ENCODE data around the gene DENND4B. TPM values are rescaled to one million over a fixed set of nuclear protein-coding genes. Genes with fewer than 3 reads are reported as not detected.

DENND4B gene
- total and polyA plus RNA-seq, 9 of the 15 experiments (the other 6 are each of a cell fraction or from before 2014, with no cell fraction given): 9.5 to 80.5 (median 23.1) TPM

DNA sequence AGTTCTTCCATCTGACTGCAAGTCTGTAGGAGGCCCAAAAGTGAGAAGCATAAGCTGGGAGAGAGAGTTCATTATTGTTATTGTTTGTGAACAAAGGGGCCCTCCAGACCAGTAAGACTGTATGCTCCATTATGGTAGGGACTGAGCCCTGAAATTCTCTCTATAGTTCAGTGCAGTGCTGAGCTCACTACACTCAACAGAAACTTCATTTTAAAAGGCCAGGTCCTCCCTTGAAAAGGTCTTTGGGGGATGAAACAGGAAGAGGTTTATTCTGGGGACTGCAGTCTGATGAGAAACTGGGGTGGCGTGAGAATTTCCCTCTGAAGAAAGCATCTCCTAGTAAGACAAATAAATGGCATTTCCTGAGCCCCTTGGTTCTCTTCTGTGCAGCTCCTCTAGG lies 18.3 kb downstream of the DENND4B start:
- no peak overlapping the region for H2AFZ ChIP-seq (ENCODE audit: low read depth, low read length)
- intact Hi-C loops (cut with micrococcal nuclease): no loop called here
- H3K4me1 ChIP-seq (replicated peaks in 1 of 2; ENCODE audit: control insufficient read depth in 2 of 2, insufficient read depth in 2 of 2, low read length in 2 of 2): peaks cover 0 to 4% of the 10 kb centered on the region in 2 experiments; a peak in 3 of 5 replicates
- CTCF ChIA-PET (ENCODE audit: low intra/inter-chr PET ratio): no interaction called here
- DNase-seq (ENCODE audit: extremely low read depth in 1 of 4, low spot score in 3 of 4): no peak
- ATAC-seq: no peak; the same call in 1 of the 3 replicates
- H4K20me1 ChIP-seq (replicated peaks; ENCODE audit: control insufficient read depth, insufficient read depth, low read length): no peaks in the 10 kb centered on the region
- H3K4me3 ChIP-seq: no peak overlapping the region
- WGBS (ENCODE audit: insufficient coverage, low coverage, missing lambda C conversion rate): 100% methylated on average over 1 of the region's 1 CpG
- POLR2A ChIA-PET: interaction anchor here (0.6 to 1.3 kb wide), 5 partner anchors 10 to 62 kb away, joined by 3 to 5 read pairs (median 3); partner anchors contain the start of gene JTB
- no peaks in the 10 kb centered on the region for H3K9me3 ChIP-seq (replicated peaks; ENCODE audit: control insufficient read depth, insufficient read depth, low read depth, low read length)
- no peak overlapping the region for H3K4me2 ChIP-seq (ENCODE audit: insufficient read depth, low read length)
- no peaks in the 10 kb centered on the region for H3K9me1 ChIP-seq (ENCODE audit: control insufficient read depth, insufficient read depth, low read length)
- no peak for FAIRE-seq
- no peak overlapping the region for H3K9ac ChIP-seq (ENCODE audit: insufficient read depth in 1 of 2, low read depth in 2 of 2, low read length in 2 of 2)
- no peak overlapping the region for H3K27ac ChIP-seq (ENCODE audit: extremely low read depth, low read depth, low read length)
- no peaks in the 10 kb centered on the region for H3K79me2 ChIP-seq (ENCODE audit: control insufficient read depth, insufficient read depth, low read length)
- BruUV-seq (replicated peaks): no TSS peak
- no peaks in the 10 kb centered on the region for H3K27me3 ChIP-seq (ENCODE audit: control insufficient read depth in 2 of 2, insufficient read depth in 2 of 2, low read length in 2 of 2)
- in situ Hi-C loops (cut with MboI): no loop called here
- TF ChIP-seq SIN3B (IDR thresholded peaks at IDR 0.05; ENCODE audit: low read depth) (no peak), ERF (CRISPR knock-in tag; IDR thresholded peaks at IDR 0.05) (no peak), HDAC3 (IDR thresholded peaks at IDR 0.05; ENCODE audit: borderline replicate concordance, partially characterized antibody) (no peak), DMBX1 (CRISPR knock-in tag; IDR thresholded peaks at IDR 0.05; ENCODE audit: borderline replicate concordance) (no peak), CCNT2 (IDR thresholded peaks at IDR 0.05; ENCODE audit: borderline replicate concordance, extremely low read depth, insufficient read length, low read depth, low read length) (no peak), SRSF1 (IDR thresholded peaks at IDR 0.05; ENCODE audit: low read depth, low read length) (no peak)
- TF ChIP-seq, protein P1, sequence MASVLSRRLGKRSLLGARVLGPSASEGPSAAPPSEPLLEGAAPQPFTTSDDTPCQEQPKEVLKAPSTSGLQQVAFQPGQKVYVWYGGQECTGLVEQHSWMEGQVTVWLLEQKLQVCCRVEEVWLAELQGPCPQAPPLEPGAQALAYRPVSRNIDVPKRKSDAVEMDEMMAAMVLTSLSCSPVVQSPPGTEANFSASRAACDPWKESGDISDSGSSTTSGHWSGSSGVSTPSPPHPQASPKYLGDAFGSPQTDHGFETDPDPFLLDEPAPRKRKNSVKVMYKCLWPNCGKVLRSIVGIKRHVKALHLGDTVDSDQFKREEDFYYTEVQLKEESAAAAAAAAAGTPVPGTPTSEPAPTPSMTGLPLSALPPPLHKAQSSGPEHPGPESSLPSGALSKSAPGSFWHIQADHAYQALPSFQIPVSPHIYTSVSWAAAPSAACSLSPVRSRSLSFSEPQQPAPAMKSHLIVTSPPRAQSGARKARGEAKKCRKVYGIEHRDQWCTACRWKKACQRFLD (CRISPR knock-in tag; IDR thresholded peaks at IDR 0.05): no peak
- TF ChIP-seq, protein P2, sequence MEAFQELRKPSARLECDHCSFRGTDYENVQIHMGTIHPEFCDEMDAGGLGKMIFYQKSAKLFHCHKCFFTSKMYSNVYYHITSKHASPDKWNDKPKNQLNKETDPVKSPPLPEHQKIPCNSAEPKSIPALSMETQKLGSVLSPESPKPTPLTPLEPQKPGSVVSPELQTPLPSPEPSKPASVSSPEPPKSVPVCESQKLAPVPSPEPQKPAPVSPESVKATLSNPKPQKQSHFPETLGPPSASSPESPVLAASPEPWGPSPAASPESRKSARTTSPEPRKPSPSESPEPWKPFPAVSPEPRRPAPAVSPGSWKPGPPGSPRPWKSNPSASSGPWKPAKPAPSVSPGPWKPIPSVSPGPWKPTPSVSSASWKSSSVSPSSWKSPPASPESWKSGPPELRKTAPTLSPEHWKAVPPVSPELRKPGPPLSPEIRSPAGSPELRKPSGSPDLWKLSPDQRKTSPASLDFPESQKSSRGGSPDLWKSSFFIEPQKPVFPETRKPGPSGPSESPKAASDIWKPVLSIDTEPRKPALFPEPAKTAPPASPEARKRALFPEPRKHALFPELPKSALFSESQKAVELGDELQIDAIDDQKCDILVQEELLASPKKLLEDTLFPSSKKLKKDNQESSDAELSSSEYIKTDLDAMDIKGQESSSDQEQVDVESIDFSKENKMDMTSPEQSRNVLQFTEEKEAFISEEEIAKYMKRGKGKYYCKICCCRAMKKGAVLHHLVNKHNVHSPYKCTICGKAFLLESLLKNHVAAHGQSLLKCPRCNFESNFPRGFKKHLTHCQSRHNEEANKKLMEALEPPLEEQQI (IDR thresholded peaks at IDR 0.05): no peak
- TF ChIP-seq, protein P3, sequence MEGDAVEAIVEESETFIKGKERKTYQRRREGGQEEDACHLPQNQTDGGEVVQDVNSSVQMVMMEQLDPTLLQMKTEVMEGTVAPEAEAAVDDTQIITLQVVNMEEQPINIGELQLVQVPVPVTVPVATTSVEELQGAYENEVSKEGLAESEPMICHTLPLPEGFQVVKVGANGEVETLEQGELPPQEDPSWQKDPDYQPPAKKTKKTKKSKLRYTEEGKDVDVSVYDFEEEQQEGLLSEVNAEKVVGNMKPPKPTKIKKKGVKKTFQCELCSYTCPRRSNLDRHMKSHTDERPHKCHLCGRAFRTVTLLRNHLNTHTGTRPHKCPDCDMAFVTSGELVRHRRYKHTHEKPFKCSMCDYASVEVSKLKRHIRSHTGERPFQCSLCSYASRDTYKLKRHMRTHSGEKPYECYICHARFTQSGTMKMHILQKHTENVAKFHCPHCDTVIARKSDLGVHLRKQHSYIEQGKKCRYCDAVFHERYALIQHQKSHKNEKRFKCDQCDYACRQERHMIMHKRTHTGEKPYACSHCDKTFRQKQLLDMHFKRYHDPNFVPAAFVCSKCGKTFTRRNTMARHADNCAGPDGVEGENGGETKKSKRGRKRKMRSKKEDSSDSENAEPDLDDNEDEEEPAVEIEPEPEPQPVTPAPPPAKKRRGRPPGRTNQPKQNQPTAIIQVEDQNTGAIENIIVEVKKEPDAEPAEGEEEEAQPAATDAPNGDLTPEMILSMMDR (IDR thresholded peaks at IDR 0.05 in 2 of 3, conservative IDR thresholded peaks at IDR 0.05 in 1 of 3; ENCODE audit: insufficient read depth in 2 of 3, low read depth in 1 of 3, low read length in 3 of 3): no peak
- TF ChIP-seq, protein P4, sequence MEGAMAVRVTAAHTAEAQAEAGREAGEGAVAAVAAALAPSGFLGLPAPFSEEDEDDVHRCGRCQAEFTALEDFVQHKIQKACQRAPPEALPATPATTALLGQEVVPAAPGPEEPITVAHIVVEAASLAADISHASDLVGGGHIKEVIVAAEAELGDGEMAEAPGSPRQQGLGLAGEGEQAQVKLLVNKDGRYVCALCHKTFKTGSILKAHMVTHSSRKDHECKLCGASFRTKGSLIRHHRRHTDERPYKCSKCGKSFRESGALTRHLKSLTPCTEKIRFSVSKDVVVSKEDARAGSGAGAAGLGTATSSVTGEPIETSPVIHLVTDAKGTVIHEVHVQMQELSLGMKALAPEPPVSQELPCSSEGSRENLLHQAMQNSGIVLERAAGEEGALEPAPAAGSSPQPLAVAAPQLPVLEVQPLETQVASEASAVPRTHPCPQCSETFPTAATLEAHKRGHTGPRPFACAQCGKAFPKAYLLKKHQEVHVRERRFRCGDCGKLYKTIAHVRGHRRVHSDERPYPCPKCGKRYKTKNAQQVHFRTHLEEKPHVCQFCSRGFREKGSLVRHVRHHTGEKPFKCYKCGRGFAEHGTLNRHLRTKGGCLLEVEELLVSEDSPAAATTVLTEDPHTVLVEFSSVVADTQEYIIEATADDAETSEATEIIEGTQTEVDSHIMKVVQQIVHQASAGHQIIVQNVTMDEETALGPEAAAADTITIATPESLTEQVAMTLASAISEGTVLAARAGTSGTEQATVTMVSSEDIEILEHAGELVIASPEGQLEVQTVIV (CRISPR knock-in tag; IDR thresholded peaks at IDR 0.05; ENCODE audit: borderline replicate concordance): no peak
- peaks cover 30% of the 10 kb centered on the region; the same call in 2 of the 3 replicates for H3K36me3 ChIP-seq (ENCODE audit: control insufficient read depth, insufficient read depth, low read length)

Data from K562 (cell line).